ENCODE measurements around the gene MAN1A1. TPM values are rescaled to one million over a fixed set of nuclear protein-coding genes. Genes with fewer than 3 reads are reported as not detected.

MAN1A1 gene
- total RNA-seq, 1 donor from 2014 or later: 75.5 TPM

DNA sequence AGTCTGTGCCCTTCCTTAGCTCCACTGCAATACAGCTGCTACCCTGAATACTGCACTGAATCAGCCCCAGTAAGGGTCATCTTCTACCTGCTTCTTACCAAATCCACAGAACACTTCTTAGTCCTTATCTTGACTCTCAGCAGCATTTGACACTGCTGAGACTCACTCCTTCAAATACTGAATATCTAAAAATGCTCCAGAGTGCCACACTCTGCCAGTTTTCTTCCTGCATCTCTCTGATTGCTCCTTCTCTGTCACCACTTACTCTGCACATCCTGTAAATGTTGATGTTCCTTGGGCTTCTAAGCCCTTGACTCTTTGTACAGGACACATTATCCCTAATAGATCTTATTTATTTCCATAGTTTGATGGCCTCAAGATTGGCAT, 19.8 kb downstream of the MAN1A1 start:
- Histone ChIP-seq H3K27me3 (no peaks in the 10 kb centered on the region), H3K36me3 (no peaks in the 10 kb centered on the region), H3K4me1 (peaks cover 0 to 4% of the 10 kb centered on the region in 2 donors), H3K27ac (no peak overlapping the region), H3K9me3 (no peaks in the 10 kb centered on the region), H3K4me3 (no peak overlapping the region)
- intact Hi-C loops (cut with DNase I): no loop called here
- no peak for DNase-seq (ENCODE audit: low spot score in 2 of 2)
- TF ChIP-seq, protein P1, sequence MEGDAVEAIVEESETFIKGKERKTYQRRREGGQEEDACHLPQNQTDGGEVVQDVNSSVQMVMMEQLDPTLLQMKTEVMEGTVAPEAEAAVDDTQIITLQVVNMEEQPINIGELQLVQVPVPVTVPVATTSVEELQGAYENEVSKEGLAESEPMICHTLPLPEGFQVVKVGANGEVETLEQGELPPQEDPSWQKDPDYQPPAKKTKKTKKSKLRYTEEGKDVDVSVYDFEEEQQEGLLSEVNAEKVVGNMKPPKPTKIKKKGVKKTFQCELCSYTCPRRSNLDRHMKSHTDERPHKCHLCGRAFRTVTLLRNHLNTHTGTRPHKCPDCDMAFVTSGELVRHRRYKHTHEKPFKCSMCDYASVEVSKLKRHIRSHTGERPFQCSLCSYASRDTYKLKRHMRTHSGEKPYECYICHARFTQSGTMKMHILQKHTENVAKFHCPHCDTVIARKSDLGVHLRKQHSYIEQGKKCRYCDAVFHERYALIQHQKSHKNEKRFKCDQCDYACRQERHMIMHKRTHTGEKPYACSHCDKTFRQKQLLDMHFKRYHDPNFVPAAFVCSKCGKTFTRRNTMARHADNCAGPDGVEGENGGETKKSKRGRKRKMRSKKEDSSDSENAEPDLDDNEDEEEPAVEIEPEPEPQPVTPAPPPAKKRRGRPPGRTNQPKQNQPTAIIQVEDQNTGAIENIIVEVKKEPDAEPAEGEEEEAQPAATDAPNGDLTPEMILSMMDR (IDR thresholded peaks at IDR 0.05): no peak

GRCh38 chr6:119328892-119329793, 20.4 kb downstream of the MAN1A1 start:
- H3K4me1 ChIP-seq: no peaks in the 10 kb centered on the region

GRCh38 chr6:119328254-119328653, 21.3 kb downstream of the MAN1A1 start:
- H3K27ac ChIP-seq: no peak overlapping the region
- H3K4me1 ChIP-seq: no peaks in the 10 kb centered on the region
- no peak overlapping the region for H3K4me3 ChIP-seq
- TF ChIP-seq, protein P1 (IDR thresholded peaks at IDR 0.05): no peak
- no peaks in the 10 kb centered on the region for H3K27me3 ChIP-seq
- intact Hi-C loops (cut with DNase I): no loop called here
- no peaks in the 10 kb centered on the region for H3K36me3 ChIP-seq
- DNase-seq (ENCODE audit: low spot score in 2 of 2): no peak
- no peaks in the 10 kb centered on the region for H3K9me3 ChIP-seq

More at GRCh38 chr6:119328892-119329793, 20.4 kb downstream of the MAN1A1 start:
- intact Hi-C loops (cut with DNase I): no loop called here
- no peaks in the 10 kb centered on the region for H3K9me3 ChIP-seq
- no peak overlapping the region for H3K27ac ChIP-seq
- no peaks in the 10 kb centered on the region for H3K27me3 ChIP-seq
- H3K4me3 ChIP-seq: no peak overlapping the region
- no peaks in the 10 kb centered on the region for H3K36me3 ChIP-seq
- DNase-seq (ENCODE audit: low spot score in 2 of 2): no peak
- TF ChIP-seq, protein P1 (IDR thresholded peaks at IDR 0.05): no peak

GRCh38 chr6:119327810-119328209, 21.8 kb downstream of the MAN1A1 start:
- H3K4me3 ChIP-seq: no peak overlapping the region
- H3K9me3 ChIP-seq: no peaks in the 10 kb centered on the region
- TF ChIP-seq, protein P1 (IDR thresholded peaks at IDR 0.05): no peak
- H3K4me1 ChIP-seq: no peaks in the 10 kb centered on the region
- DNase-seq (ENCODE audit: low spot score in 2 of 2): no peak
- no peaks in the 10 kb centered on the region for H3K36me3 ChIP-seq
- intact Hi-C loops (cut with DNase I): no loop called here
- H3K27ac ChIP-seq: no peak overlapping the region
- no peaks in the 10 kb centered on the region for H3K27me3 ChIP-seq

- no peaks in the 10 kb centered on the region for H3K36me3 ChIP-seq
- H3K4me1 ChIP-seq: no peaks in the 10 kb centered on the region
- no peaks in the 10 kb centered on the region for H3K9me3 ChIP-seq
- no peak for DNase-seq (ENCODE audit: low spot score in 2 of 2)
- TF ChIP-seq, protein P1 (IDR thresholded peaks at IDR 0.05): no peak
- H3K4me3 ChIP-seq: no peak overlapping the region
- intact Hi-C loops (cut with DNase I): no loop called here
- no peak overlapping the region for H3K27ac ChIP-seq
- no peaks in the 10 kb centered on the region for H3K27me3 ChIP-seq
Measured at GRCh38 chr6:119326291-119327005, 23.1 kb downstream of the MAN1A1 start.
